Activated T-cell treated with anti-CD3 and anti-CD28 coated beads for 48 hours (primary cell): ENCODE results near the gene DIAPH1.

Experiments used
- DNase-seq: peaks from one replicate; pipeline ENCODE4 v3.0.0-alpha.2; 2020; ENCODE audit warnings: low read depth

The DIAPH1 gene

DNA sequence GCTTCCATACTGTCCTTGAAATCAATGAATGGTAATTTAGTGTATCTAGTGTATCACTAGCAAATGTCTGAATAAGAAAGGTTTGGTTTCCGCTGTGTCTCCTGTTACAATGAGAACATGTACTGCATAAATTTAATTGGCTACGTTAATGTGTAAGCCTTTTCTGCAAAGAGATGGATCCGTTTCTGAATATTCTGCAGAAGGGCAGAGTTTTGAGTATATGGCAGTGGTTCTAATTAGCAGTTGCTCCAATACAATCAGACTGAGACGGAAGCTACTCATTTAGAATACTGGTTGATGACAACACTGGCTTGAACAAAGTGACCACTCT lies 134.5 kb downstream of the DIAPH1 start:
- no peak for DNase-seq

DNA sequence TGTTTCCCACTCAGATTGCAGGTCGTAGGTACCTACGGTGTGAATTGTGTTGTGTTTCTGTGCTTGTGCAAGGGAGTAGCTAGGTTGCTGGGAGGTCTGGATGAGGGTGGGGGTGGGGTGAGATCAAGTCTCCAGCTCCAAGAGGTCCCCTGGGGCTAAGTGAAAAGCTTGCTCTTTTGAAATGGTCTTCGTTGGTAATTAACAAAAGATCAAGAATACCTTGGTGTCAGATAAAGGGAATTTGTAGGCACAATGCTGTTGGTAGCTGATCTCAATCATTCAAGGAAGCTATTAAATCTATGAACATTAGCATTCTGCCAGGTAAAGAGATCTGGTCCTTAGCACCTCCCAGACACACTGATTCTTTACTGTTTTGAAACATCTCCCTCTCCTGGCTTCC lies 134.9 kb downstream of the DIAPH1 start:
- no peak for DNase-seq

GRCh38 chr5:141479776-141480175 lies 139.0 kb downstream of the DIAPH1 start:
- no peak for DNase-seq

GRCh38 chr5:141478321-141478945 lies 140.4 kb downstream of the DIAPH1 start:
- no peak for DNase-seq

- no peak for DNase-seq
Measured at GRCh38 chr5:141477815-141478214, 141.0 kb downstream of the DIAPH1 start.

DNA sequence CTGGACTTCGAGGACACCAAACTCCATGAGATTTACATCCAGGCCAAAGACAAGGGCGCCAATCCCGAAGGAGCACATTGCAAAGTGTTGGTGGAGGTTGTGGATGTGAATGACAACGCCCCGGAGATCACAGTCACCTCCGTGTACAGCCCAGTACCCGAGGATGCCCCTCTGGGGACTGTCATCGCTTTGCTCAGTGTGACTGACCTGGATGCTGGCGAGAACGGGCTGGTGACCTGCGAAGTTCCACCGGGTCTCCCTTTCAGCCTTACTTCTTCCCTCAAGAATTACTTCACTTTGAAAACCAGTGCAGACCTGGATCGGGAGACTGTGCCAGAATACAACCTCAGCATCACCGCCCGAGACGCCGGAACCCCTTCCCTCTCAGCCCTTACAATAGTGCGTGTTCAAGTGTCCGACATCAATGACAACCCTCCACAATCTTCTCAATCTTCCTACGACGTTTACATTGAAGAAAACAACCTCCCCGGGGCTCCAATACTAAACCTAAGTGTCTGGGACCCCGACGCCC lies 141.7 kb downstream of the DIAPH1 start:
- no peak for DNase-seq

DNA sequence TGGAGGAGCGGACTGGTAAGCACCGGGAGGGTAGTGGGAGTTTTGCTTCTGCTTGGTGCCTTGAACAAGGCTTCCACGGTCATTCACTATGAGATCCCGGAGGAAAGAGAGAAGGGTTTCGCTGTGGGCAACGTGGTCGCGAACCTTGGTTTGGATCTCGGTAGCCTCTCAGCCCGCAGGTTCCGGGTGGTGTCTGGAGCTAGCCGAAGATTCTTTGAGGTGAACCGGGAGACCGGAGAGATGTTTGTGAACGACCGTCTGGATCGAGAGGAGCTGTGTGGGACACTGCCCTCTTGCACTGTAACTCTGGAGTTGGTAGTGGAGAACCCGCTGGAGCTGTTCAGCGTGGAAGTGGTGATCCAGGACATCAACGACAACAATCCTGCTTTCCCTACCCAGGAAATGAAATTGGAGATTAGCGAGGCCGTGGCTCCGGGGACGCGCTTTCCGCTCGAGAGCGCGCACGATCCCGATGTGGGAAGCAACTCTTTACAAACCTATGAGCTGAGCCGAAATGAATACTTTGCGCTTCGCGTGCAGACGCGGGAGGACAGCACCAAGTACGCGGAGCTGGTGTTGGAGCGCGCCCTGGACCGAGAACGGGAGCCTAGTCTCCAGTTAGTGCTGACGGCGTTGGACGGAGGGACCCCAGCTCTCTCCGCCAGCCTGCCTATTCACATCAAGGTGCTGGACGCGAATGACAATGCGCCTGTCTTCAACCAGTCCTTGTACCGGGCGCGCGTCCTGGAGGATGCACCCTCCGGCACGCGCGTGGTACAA lies 142.5 kb downstream of the DIAPH1 start:
- DNase-seq: no peak

DNA sequence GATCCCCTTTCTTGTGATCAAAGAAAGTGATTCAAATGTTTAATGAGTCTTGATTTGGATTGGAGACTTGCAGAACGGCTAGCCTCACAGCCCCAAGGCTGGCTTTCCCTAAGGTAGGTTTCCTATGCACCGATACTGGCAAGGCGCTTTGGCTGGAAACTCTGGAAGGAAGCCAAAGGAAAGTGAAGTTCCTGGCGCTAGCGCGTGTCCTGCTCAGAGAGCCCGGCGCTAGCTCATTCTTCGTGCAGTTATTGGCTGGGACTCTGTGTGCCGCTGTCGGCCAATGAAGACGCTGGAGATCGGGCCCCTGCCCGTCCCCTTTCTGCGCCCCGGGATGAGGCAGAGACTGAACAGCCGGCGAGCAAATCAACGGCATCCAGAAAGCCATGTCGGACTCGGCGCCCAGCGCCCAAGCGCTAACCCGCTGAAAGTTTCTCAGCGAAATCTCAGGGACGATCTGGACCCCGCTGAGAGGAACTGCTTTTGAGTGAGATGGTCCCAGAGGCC lies 143.1 kb downstream of the DIAPH1 start, which contains the start of gene PCDHGC3:
Gene PCDHGC3 (plus strand): TSS at position 342 of the 507 bp plus-strand sequence. CDS start 151 bp downstream, at position 493.
- peak; percentile 61 for DNase-seq

DNA sequence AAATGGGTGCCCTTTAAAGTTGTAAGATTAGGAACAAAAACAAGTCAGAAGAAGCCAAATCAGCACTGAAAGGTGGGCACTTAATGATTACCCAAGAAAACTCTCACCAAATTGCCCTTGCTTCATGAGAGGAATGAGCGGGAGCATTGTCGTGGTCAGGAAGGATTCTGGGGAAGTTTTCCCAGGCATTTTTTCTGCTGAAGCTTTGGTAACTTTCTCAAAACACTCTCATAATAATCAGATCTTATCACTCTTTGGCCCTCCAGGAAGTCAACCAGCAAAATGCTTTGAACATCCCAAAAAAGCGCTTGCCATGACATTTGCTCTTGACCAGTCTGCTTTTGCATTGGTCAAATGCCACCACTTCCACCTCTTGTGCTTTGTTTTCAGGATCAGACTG lies 153.4 kb downstream of the DIAPH1 start:
- DNase-seq: no peak
